Keratinocyte (primary cell): Measurements from ENCODE around the gene CBFA2T3.

Source experiments
- EZH2 ChIP-seq: IDR thresholded peaks from one replicate; pipeline ENCODE4 v1.6.1; 2012; ENCODE audit warnings: inconsistent platforms, mild to moderate bottlenecking, low read length, moderate library complexity
- TF ChIP-seq, protein P1 (sequence below), 3 experiments: IDR thresholded peaks in 1 of 3; conservative IDR thresholded peaks in 1 of 3; optimal IDR thresholded peaks in 1 of 3; 2 replicates in 2 of 3; 3 replicates in 1 of 3; pipeline versions ENCODE3 to v1.5.1; 2011; ENCODE audit warnings: low read length in 3 of 3, mild to moderate bottlenecking in 3 of 3, moderate library complexity in 2 of 3, control low read depth in 1 of 3, inconsistent platforms in 1 of 3; ENCODE audit not compliant: insufficient read depth in 2 of 3; ENCODE audit errors: extremely low read depth in 1 of 3

DNA sequence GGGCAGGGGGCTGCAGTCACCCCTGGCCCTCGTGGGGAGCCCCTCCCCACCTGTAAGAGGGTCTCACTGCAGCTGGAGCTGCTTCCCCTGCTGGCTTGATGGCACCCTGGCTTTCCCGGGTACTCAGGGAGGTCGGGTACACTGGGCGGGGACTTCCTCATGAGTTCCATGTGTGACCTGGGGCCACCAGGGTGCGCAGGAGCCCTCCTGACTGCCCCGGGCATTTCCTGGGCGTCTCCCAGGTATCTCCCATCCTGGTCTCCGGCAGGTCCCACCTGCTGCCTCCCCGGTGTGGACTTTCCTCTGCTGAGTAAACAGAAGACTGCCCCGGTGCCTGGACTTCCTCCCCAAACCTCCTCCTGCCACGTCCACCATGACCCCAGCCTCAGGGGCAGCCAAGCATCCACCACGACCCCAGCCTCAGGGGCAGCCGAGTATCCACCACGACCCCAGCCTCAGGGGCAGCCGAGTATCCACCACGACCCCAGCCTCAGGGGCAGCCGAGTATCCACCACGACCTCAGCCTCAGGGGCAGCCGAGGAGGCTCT is 40.9 kb downstream of the CBFA2T3 start:
- TF ChIP-seq, protein P1, sequence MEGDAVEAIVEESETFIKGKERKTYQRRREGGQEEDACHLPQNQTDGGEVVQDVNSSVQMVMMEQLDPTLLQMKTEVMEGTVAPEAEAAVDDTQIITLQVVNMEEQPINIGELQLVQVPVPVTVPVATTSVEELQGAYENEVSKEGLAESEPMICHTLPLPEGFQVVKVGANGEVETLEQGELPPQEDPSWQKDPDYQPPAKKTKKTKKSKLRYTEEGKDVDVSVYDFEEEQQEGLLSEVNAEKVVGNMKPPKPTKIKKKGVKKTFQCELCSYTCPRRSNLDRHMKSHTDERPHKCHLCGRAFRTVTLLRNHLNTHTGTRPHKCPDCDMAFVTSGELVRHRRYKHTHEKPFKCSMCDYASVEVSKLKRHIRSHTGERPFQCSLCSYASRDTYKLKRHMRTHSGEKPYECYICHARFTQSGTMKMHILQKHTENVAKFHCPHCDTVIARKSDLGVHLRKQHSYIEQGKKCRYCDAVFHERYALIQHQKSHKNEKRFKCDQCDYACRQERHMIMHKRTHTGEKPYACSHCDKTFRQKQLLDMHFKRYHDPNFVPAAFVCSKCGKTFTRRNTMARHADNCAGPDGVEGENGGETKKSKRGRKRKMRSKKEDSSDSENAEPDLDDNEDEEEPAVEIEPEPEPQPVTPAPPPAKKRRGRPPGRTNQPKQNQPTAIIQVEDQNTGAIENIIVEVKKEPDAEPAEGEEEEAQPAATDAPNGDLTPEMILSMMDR (optimal IDR thresholded peaks at IDR 0.05 in 1 of 3, IDR thresholded peaks at IDR 0.05 in 1 of 3, conservative IDR thresholded peaks at IDR 0.05 in 1 of 3; ENCODE audit: extremely low read depth in 1 of 3, insufficient read depth in 2 of 3, low read length in 3 of 3) = peak in 1 of 3 experiments; percentile 17
- TF ChIP-seq EZH2 = no peak
